ENCODE results near the gene LRRIQ1.

LRRIQ1 gene

GRCh38 chr12:85092814-85093370 lies 56.7 kb downstream of the LRRIQ1 start:
- H3K27me3 ChIP-seq (ENCODE audit: control insufficient read depth, low read length): no peaks in the 10 kb centered on the region
- TF ChIP-seq EZH2phosphoT487 (IDR thresholded peaks at IDR 0.05; ENCODE audit: borderline replicate concordance, low read length) (no peak), CTCF (IDR thresholded peaks at IDR 0.05; ENCODE audit: low read depth, low read length, poor library complexity, severe bottlenecking) (no peak)
- no peaks in the 10 kb centered on the region for H3K36me3 ChIP-seq (ENCODE audit: control insufficient read depth, low read length)
- no peak overlapping the region for H3K4me2 ChIP-seq (ENCODE audit: low read length)
- H3K79me2 ChIP-seq (ENCODE audit: control insufficient read depth, low read length): no peaks in the 10 kb centered on the region
- no peaks in the 10 kb centered on the region for H3K4me1 ChIP-seq (ENCODE audit: control insufficient read depth, low read length)
- H3F3A ChIP-seq (ENCODE audit: control insufficient read depth, insufficient read depth): no peaks in the 10 kb centered on the region
- H3K4me3 ChIP-seq (ENCODE audit: low read length): no peak overlapping the region
- no peaks in the 10 kb centered on the region for H3K9me2 ChIP-seq (replicated peaks; ENCODE audit: control insufficient read depth, low read length)
- no peak overlapping the region for H3K27ac ChIP-seq (ENCODE audit: low read depth, low read length)
- H4K20me1 ChIP-seq (ENCODE audit: control insufficient read depth, insufficient read depth, low read depth, low read length): no peaks in the 10 kb centered on the region
- no peaks in the 10 kb centered on the region for H3K9me3 ChIP-seq (ENCODE audit: control insufficient read depth, insufficient read depth, low read length)

- H3K27ac ChIP-seq (ENCODE audit: low read depth, low read length): no peak overlapping the region
- no peaks in the 10 kb centered on the region for H3K9me3 ChIP-seq (ENCODE audit: control insufficient read depth, insufficient read depth, low read length)
- no peak overlapping the region for H3K4me3 ChIP-seq (ENCODE audit: low read length)
- H3K9me2 ChIP-seq (replicated peaks; ENCODE audit: control insufficient read depth, low read length): no peaks in the 10 kb centered on the region
- H3K27me3 ChIP-seq (ENCODE audit: control insufficient read depth, low read length): no peaks in the 10 kb centered on the region
- no peaks in the 10 kb centered on the region for H3F3A ChIP-seq (ENCODE audit: control insufficient read depth, insufficient read depth)
- H4K20me1 ChIP-seq (ENCODE audit: control insufficient read depth, insufficient read depth, low read depth, low read length): no peaks in the 10 kb centered on the region
- H3K4me1 ChIP-seq (ENCODE audit: control insufficient read depth, low read length): no peaks in the 10 kb centered on the region
- no peak overlapping the region for H3K4me2 ChIP-seq (ENCODE audit: low read length)
- no peaks in the 10 kb centered on the region for H3K79me2 ChIP-seq (ENCODE audit: control insufficient read depth, low read length)
- no peaks in the 10 kb centered on the region for H3K36me3 ChIP-seq (ENCODE audit: control insufficient read depth, low read length)
- TF ChIP-seq EZH2phosphoT487 (IDR thresholded peaks at IDR 0.05; ENCODE audit: borderline replicate concordance, low read length) (no peak), CTCF (IDR thresholded peaks at IDR 0.05; ENCODE audit: low read depth, low read length, poor library complexity, severe bottlenecking) (no peak)
These were observed 59.4 kb downstream of the LRRIQ1 start for GRCh38 chr12:85095501-85095900.

GRCh38 chr12:85130646-85131045 lies 94.5 kb downstream of the LRRIQ1 start:
- Histone ChIP-seq H3K4me1 (ENCODE audit: control insufficient read depth, low read length) (no peaks in the 10 kb centered on the region), H3K4me3 (ENCODE audit: low read length) (no peak overlapping the region), H3K4me2 (ENCODE audit: low read length) (no peak overlapping the region), H3F3A (ENCODE audit: control insufficient read depth, insufficient read depth) (no peaks in the 10 kb centered on the region), H3K27ac (ENCODE audit: low read depth, low read length) (no peak overlapping the region), H3K9me3 (ENCODE audit: control insufficient read depth, insufficient read depth, low read length) (no peaks in the 10 kb centered on the region), H3K9me2 (replicated peaks; ENCODE audit: control insufficient read depth, low read length) (no peaks in the 10 kb centered on the region), H3K79me2 (ENCODE audit: control insufficient read depth, low read length) (no peaks in the 10 kb centered on the region), H3K36me3 (ENCODE audit: control insufficient read depth, low read length) (no peaks in the 10 kb centered on the region), H3K27me3 (ENCODE audit: control insufficient read depth, low read length) (no peaks in the 10 kb centered on the region), H4K20me1 (ENCODE audit: control insufficient read depth, insufficient read depth, low read depth, low read length) (no peaks in the 10 kb centered on the region)
- TF ChIP-seq CTCF (IDR thresholded peaks at IDR 0.05; ENCODE audit: low read depth, low read length, poor library complexity, severe bottlenecking): no peak
- TF ChIP-seq EZH2phosphoT487 (IDR thresholded peaks at IDR 0.05; ENCODE audit: borderline replicate concordance, low read length): no peak
